Right kidney (tissue), 1 donor: ENCODE results near the gene KASH5.
"Not testable (repeated sequence)": the region's sequence is repeated elsewhere in the genome, so short reads cannot be mapped to it uniquely, and the experiment has no call there.

ENCODE experiments used
- DNase-seq: peaks from one replicate; pipeline ENCODE4 v3.0.0-alpha.2; 2016

The KASH5 gene

DNA sequence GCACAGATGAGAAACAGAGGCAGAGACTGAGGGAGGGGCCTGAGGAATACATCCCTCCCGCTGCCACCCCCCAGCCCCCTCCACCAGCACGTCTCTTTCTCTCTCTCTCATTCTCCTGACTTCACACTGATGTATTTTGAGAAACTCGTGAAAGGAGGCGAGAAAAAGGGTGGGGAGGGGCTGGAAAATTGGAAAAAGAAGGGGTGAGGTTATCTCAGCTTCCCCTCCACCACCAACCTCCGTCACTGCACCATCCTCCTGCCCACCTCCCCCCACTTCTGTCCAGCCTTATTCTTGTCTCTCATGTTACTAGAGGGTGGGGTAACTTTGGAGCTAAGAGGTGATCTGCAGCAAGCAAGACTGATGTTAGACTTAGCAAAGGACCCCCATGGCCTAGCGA, 51.8 kb downstream of the KASH5 start:
- no peak for DNase-seq

DNA sequence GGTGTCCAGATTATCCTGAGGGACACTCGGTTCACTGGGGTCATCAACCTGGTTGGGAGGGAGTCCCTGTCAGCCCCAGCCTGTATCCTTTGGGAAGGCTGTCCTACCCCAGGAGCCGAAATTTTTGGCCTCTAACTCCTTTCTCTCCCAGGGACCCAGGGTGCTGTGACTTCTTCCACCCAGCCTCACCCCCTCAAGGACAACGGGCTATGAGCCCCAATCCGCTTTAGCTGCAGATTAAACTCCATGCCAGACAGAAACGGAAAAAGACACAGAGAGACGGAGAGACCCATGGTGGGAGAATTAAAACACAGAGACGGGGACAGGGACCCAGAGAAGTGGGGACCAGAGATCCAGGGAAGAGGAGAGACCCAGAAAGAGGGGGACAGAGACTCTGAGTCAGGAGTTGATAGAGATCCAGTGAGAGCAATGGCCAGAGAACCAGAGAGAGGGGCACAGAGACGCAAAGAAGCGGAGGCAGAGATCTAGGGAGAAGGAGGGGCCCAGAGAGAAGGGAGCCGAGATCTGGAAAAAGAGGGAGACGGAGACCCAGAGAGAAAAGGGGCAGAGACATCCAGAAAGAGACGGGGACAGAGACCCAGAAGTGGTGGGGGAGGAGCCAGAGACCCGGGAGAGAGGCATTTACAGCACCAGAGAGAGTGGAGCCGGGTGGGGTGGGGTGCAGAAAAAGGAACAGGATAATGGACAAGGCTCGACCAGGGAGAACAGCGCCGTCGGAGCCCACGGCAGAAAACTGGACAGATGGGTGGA, 52.6 kb downstream of the KASH5 start:
- DNase-seq: no peak

DNA sequence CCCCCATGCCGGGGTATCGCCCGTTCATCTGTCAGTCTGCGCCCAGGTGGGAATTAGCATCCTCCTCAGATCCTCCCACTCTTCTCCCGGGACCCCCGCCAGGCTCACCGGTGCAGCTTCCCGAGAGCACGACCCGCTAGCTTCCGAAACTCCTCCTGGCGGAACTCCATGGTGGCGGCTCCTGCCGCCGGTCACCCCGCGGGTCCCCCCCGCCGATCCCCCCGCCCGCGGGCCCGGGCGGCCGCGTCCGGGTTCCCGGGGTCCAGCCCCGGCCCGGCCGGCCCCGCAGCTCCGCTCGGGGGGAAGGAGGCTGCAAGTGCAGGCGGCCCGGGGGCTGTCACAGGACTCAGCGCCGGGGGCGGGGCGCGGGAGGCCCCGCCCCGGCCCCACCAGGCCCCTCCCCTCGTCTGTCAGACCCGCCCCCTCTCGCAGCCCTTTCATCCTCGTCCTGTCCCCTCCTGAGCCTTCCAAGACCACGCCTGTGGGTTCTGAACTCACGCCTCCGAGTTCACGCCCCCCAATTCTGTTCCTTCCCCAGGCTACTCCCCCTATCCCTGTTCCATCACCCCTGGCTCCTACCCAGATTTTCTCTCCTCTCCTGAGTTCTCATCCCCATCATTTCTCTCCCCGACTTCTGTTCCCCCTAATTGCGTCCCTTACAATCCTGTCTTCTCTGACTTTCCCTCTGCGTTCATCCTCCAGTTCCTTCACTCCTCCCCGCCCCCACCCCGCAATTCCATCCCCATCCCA, 53.3 kb downstream of the KASH5 start, which contains the start of gene SLC17A7:
Gene SLC17A7, minus strand, starts transcription at position 318 of the 750 bp plus-strand sequence. Its CDS starts 148 bp downstream, at position 170.
- no peak for DNase-seq

DNA sequence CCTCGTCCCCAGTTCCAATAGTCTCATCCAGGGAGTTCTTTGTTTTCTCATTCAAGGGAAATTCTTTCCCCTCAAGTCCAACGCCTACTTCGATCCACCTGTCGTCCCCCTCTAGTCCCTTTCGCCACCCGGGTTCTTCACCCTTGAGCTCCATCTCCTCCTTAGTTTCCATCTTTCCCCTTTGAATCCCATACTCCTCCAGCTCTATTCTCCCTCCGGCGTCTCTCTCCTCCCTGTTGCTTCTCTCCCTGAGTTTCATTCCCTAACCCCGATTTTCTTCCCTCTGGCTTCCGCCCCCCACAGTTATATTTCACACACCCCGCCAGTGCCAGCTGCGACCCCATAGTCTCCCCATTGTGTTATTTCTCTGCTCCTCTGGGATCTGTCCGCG, 53.9 kb downstream of the KASH5 start:
- no peak for DNase-seq

DNA sequence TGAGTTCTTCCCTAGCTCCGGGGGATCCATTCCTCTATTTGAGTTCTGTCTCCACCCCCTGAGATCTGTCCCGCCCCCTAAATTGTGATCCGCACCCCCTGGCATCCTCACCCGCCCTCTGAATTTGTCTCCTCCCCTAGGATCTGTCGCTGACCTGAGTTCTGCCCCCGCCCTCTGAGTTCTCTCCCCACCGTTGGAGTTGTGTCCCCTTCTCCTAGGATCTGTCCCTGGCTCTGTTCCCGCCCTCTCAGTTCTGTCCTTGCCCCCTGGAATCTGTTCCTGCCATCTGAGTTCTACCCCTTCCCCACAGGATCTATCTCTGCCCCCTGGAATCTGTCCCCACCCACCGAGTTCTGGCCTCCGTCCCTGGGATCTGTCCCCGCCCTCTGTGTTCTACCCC, 54.3 kb downstream of the KASH5 start:
- no peak for DNase-seq

DNA sequence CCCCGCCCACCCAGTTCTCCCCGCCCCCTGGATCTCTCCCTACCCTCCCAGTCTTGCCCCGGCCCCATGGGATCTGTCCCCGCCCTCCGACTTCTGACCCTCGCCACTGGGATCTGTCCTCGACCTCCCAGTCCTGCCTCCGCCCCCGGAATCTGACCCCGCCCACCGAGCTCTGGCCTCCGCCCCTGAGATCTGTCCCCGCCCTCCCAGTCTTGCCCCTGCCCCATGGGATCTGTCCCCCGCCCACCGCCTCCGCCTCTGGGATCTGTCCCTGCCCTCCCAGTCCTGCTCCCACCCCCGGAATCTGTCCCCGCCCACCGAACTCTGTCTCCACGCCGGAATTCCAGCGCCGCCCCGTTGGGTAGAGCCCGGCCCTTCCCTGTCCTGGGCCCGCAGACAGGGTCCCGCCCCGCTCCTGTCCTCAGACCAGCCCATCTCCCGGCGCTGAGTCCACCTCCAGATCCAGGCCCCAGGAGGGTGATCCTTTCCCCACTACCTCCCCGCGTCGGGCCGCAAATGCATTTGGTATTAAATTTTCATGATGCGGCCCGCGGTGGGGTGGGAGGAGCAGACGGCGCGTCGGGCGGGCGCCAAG, 54.8 kb downstream of the KASH5 start:
- DNase-seq: no peak

DNA sequence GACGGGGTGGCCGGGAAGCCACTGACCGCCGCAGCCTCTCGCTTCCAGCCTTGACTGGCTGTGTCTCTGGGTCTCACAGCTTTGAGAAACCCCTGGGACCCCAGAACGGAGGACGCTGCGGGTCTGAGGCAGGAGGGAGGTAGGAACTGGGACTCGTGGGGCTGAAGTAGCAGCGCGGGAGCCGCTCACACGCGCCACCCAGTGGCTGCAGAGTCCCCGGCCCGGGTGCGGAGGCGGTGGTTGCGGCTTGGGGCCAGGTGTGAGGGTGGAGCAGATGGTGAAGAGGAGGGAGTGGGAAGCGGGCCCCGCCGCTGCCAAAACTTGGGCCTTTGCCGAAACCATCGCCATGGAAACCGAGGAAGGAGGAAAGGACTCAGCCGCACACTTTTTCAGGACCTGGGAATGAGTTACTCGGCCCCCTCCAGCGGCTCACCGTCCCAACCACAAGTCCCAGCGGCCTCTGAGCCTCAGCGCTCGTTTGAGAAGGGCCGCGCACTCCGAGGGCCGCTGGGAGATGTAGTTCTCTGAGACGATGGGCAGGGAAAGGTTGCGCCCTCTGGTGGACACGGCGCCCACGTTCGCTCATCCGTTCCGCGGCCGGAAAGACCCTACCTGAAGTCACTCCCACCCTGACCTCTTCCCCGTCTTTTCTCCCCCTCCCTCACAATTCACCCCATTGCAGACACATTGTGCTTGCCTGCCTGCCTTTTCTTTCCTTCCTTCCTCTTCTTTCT, 55.5 kb downstream of the KASH5 start:
- DNase-seq: peak; percentile 100

DNA sequence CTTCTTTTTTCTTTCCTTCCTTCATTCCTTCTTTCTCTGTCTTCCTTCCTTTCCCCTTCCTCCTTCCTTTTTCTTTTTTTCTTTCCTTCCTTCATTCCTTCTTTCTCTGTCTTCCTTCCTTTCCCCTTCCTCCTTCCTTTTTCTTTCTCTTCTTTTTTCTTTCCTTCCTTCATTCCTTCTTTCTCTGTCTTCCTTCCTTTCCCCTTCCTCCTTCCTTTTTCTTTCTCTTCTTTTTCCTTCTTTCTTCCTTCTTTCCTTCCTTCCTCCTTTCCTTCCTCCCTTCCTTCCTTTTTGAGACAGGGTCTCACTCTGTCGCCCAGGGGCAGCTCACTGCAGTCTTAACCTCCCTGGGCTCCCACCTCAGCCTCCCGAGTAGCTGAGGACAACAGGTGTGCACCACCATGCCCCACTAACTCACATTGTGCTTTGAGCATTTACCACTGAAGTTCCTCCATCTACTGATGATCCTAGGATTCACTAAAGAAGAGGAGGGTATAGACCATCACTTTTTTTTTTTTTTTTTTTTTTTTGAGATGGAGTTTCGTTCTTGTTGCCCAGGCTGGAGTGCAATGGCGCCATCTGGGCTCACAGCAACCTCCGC, 56.2 kb downstream of the KASH5 start:
- DNase-seq: not testable (repeated sequence)

DNA sequence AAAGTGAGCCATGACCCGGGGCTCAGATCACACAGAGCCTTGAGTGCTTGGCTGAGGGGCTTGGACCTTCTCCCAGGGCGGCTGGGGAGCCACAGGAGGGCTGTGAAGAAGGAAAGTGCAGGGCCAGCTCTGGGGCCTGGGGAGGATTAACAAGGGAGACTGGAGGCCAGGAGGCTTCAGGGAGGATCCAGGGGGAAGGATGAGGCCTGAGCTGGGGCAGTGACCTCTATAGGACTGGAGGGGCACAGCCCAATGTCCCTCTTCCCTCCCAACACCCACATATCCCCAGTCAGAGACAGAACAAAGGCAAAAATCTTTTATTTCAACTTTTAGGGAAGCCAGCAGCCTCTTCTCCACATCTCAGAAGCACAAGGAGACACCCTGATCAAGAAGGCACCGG, 57.9 kb downstream of the KASH5 start:
- DNase-seq: no peak

DNA sequence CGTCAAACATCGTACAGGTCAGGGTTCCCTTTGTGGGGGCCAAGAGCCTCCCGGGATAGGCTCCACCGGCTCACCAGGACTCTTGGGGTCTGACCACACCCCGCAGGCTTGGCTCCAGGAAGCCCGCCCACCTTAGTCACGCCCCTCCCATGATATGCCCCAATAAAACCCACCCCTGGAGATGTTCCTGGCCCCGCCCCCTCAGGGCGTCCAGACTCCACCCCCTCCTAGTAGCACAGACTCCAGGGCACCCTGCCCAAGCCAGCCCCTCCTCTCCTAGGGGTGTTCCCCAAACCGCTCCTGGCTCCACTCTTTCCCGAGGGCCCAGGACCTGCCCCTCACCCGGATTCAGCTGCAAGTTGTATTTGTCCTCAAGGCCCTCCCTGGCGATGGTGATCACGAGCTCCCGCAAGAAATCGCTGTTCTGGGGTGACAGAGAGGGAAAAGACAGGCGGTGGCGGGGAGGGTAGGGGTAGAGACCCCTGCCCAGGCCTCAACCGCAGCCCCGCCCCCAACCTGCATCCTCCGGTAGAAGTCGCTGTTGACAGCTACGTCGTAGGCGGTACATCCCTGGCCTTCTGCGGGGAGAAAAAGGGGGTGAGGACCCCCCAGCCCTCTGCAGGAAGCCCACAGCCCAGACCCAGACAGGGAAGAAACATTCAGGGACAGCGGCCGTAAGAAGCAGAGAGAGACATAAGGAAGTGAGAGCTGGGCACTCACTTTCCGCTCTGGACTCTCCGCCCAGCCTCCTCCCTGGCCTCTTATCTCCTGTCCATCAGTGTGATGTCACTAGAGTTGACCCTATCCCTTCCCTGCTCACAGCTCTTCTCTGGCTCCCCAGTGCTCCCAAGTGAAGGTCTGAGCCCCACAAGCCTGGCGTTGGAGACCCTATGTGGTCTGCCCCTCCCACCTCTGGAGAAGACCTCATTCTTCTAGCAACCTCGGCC, 59.7 kb downstream of the KASH5 start:
- no peak for DNase-seq

DNA sequence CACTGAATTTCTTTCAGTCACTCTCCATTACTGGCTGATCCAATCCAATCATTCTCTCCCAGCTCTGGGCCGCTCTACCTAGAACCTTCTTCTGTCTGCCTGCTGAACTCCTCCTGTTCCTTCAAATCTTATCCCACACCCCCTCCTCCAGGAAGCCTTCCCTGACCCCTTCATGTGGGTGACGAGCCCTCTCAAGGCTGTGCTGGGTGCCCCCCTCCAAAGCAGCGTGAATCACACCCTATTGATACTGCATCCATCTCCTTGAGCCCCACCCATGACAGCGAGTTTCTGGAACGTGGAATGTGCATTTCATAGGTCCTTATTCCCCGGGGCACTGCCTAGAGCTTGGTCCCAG, 60.4 kb downstream of the KASH5 start:
- no peak for DNase-seq

DNA sequence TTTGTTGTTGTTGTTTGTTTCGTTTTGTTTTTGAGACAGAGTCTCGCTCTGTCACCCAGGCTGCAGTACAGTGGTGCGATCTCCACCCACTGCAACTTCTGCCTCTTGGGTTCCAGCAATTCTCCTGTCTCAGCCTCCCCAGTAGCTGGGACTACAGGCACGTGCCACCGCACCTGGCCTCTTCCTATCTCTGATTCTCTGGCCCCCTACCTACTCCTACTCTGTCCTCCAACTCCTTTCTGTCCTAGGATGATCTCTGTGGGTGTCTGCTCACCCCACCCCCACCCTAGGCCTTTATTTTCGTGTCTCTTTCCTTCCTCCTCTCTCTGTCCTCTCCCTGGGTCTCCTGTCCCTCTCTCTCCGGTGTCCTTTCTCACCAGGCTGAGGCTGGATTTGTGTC, 62.4 kb downstream of the KASH5 start:
- DNase-seq: no peak

DNA sequence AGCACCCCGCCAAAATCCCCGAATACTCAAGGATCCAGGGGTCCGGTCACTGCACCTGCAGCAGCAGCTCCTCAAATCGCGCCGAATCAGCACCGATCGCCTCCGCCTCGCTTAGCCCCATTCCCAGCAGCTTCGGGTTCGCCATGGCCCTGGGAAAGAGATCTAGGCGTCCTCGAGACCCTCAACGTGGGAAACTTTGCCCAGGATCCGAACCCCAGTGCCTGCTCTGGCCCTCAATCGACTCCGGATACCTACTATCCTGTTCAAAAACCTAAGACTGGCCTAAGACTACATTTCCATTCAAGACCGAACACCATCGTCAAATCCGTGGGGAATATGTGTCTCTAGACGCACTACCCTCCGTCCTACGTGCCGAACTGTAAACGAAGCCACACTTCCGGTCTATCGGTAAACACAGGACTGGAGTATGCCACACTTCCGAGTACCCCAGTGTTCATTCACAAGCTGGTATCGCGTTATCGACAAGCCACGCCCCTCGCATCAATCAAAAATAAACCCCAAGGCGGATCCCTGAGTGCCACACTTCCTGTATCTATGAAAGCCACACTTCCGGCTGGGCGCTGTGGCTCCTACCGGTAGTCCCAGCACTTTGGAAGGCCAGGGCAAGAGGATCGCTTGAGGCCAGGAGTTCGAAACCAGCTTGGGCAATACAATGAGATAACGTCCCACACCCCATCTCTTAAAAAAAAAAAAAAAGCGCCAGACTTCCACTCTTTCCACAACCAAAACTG, 63.6 kb downstream of the KASH5 start, which contains the start of gene PIH1D1:
Gene PIH1D1, minus strand, starts transcription at position 385 of the 752 bp plus-strand sequence. Its CDS starts 240 bp downstream, at position 145.
- DNase-seq: peak; percentile 82

DNA sequence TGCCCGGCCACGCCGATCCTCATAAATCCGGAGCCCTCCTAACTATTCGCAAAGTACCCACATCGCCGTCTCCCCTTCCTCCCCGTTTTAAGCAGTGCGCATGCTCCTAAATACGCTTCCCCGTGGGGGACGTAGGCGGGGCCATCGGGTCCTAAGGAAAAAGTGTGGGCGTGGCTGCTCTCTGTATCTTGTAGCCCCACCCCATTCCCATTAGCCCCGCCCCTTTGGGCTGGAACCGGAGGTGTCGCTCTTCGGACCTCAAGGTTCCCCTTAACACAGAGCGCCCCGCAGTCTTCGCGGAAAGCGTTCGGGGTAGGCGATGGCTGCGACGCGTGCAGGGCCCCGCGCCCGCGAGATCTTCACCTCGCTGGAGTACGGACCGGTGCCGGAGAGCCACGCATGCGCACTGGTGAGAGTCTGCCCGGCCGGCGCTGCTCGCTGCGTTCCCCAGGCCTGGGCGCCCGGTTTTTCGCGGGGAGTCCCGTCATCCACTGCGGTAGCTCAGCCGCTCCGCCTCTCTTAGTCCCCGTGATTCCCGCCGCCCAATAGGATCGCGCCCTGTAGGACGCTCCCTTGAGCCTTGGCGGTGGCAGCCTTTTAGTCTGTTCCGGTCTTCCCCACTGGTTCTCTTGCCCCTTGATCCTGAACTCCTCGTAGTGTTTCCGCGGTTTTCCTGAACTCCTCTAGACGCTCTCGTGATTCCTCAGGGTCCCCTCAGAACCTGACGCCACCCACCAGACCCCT, 65.1 kb downstream of the KASH5 start, which contains the start of gene ALDH16A1:
Gene ALDH16A1, plus strand, starts transcription at position 213 of the 744 bp plus-strand sequence. Its CDS starts 107 bp downstream, at position 320.
- DNase-seq: peak; percentile 99

DNA sequence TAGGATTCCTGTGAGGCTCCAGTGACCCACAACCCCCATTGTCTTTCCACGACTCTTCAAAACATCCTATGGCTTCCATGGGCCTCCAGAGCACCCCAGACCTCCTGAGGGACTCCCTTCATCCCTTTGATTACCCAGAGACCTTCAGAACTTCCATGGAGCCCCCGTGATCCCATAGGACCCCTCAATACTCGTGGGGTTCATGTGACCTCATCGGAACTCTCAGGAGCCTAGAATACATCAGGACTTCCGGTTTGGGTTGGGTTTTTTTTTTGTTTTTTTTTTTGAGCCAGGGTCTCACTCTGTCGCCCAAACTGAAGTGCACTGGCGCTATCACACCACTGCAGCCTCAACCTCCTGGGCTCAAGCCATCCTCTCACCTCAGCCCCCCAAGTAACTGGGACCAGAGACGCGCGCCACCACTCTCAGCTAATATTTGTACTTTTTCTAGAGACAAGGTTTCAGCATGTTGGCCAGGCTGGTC, 65.8 kb downstream of the KASH5 start:
- no peak for DNase-seq

DNA sequence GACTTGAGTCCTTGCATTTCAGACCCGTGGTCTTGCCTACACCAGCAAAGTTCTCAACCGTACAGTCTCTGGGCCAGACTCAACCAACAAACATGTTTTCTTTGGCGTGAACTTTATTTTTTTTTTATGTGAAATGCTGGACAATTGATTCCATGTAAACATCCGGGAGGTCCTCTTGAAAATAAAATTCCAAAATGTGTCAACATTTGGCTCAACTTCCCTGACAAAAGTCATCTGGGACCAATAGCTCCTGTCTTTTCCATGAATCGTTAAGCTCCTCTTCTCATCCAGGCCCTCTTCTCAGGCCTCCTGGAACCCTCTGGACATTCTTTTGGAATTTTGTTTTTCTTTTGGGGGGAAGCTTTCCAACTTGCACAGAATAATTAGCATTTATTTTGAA, 67.7 kb downstream of the KASH5 start:
- DNase-seq: no peak

DNA sequence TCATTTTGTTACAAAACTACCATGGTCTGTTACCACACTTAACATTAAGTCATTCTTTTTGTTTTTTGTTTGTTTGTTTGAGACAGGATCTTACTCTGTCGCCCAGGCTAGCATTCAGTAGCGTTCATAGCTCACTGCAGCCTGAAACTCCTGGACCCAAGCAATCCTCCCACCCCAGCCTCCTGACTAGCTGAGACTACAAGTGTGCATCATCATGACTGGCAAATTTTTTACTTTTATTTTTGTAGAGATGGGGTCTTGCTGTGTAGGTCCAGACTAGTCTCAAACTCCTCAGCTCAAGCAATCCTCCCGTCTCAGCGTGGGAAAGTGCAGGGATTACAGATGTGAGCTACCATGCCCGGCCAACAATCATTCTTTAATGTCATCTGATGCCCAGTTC, 68.3 kb downstream of the KASH5 start:
- DNase-seq: no peak

DNA sequence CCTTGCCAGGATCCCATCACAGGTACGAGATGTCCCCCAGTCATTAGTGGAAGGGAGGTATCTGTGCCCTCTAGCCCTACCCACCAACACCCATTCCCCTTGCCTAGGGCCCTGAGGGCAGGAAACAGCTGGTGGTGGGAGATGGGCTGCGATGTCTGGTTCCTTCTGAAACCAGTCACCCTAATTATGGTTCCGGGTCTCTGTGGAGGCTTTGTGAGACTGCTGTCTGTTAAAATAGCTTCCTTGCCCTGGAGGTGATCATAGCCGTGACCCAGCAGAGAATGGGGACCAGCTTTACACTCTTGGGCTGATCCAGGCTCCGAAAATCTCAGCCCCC, 70.5 kb downstream of the KASH5 start:
- no peak for DNase-seq

DNA sequence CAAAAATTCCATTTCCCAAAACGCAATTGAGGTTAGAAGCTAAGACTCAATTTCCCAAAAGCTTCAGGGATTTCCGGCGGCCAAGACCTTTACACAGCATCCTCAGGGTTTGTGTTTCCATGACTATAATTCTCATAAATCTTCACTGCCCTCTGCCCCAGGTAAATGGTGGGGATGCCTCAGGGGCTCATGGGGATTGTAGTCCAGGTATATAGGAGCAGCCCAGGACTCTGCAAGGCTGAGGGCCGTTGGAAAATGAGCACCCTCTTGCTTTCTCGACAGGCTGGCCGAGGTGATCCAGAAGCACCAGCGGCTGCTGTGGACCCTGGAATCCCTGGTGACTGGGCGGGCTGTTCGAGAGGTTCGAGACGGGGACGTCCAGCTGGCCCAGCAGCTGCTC, 71.3 kb downstream of the KASH5 start:
- no peak for DNase-seq
